Esophagus squamous epithelium (tissue), 5 donors: ENCODE measurements around the gene DNAJC2. TPM values are rescaled to one million over a fixed set of nuclear protein-coding genes. Genes with fewer than 3 reads are reported as not detected.

Experiments
- DNase-seq: peaks from one replicate; lab custom pipeline; 2025; lab: John Stamatoyannopoulos, UW
- H3K27ac ChIP-seq, 4 donors: fragments of 200-600 bp; sonication (generic); one replicate each; pipeline ENCODE4 v1.5.1; 2016 to 2019; ENCODE audit warnings: mild to moderate bottlenecking in 1 of 4
- H3K27me3 ChIP-seq, 4 donors: fragments of 200-600 bp; sonication (generic); 1 replicate in 3 of 4; 2 replicates in 1 of 4; pipeline versions ENCODE4 v1.5.1 to v1.6.0; 2017 to 2021; ENCODE audit warnings: antibody characterized with exemption in 1 of 4
- H3K36me3 ChIP-seq, 3 donors: fragments of 200-600 bp; sonication (generic); one replicate each; pipeline ENCODE4 v1.5.1; 2016 to 2019
- H3K4me1 ChIP-seq, 3 donors: fragments of 200-600 bp; sonication (generic); one replicate each; pipeline ENCODE4 v1.5.1; 2017 to 2019
- H3K4me3 ChIP-seq, 4 donors: fragments of 200-600 bp; sonication (generic); 1 replicate in 3 of 4; 2 replicates in 1 of 4; pipeline ENCODE4 v1.5.1; 2016 to 2019; ENCODE audit warnings: mild to moderate bottlenecking in 2 of 4, moderate library complexity in 1 of 4
- H3K9me3 ChIP-seq, 3 donors: fragments of 200-600 bp; sonication (generic); one replicate each; pipeline ENCODE4 v1.5.1; 2016 to 2019
- POLR2A ChIP-seq, 4 donors: fragments of 450-650 bp; IDR thresholded peaks; one replicate each; pipeline ENCODE4 v1.6.1; 2017; ENCODE audit warnings: antibody characterized with exemption in 4 of 4, mild to moderate bottlenecking in 4 of 4, moderate library complexity in 3 of 4
- WGBS, 2 donors: methylation state at CpG; one replicate each; pipeline ENCODE4 v1.1.5; 2018; 5-methylcytosine and 5-hydroxymethylcytosine counted together
- intact Hi-C: fragments of 100-400 bp; cut with DNase I; formaldehyde crosslinking; loops from one replicate; pipeline ENCODE4 v1.15.0; 2022
- total RNA-seq, 4 donors: library from RNA; depleted of rRNA; stranded (reverse); fragments of >200 nt; gene quantifications; one replicate each; pipeline ENCODE4 v1.1.0, GENCODE V29; 2016
- TF ChIP-seq, protein P1 (sequence below), 6 experiments: fragments of 450-650 bp in 4 of 6; fragments of 200-600 bp in 2 of 6; sonication (generic) in 2 of 6; IDR thresholded peaks; one replicate each; pipeline ENCODE4 v1.5.1; 2016 to 2019; ENCODE audit warnings: antibody characterized with exemption in 6 of 6, mild to moderate bottlenecking in 4 of 6, moderate library complexity in 4 of 6
- donor health status: DM: yes; HTN: yes; CAD: no.

Gene DNAJC2
- total RNA-seq, 4 donors from 2014 or later, result 10.9 to 26.1 (median 17.7) TPM

DNA sequence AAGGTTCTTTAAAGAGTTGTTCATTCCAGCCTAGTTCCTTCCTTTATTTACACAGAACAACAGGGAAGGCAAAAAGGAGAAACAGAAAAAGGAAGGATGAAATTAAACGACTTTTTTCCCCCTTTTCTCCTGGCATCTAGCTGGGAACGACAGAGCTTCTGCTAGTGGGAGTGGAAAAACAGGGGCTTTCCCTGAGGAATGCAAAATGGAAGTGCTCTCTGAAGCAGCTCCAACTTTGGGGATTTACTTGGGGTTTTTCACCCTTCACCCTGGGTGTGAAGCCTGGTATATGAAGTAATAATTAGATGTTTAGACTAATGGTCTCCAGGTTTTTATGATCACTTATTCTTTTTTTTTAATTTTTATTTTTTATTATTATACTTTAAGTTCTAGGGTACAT, 43.1 kb downstream of the DNAJC2 start:
- no peak overlapping the region for H3K4me3 ChIP-seq
- intact Hi-C loops, result no loop called here

DNA sequence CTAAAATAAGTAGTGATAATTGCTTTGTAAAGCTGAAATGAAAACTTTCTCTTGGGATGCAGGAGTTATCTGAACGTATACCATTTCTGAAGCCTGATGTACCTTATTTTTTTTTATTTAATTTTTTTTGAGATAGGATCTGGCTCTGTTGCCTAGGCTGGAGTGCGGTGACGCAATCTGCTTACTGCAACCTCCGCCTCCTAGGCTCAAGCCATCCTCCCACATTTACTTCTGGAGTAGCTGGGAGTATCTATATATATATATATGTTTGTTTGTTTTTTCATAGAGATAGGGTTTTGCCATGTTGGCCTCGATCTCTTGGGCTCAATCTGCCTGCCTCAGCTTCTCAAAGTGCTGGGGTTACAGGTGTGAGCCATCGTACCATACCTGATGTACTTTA, 44.9 kb downstream of the DNAJC2 start:
- 90% methylated on average over 6 of the region's 6 CpGs for WGBS, 2 donors
- Histone ChIP-seq H3K27me3 (no peaks in the 10 kb centered on the region), H3K27ac (no peak overlapping the region), H3K4me3 (no peak overlapping the region), H3K9me3 (no peaks in the 10 kb centered on the region), H3K36me3 (peaks cover 0 to 55% (median 18%) of the 10 kb centered on the region in 3 donors), H3K4me1 (peaks cover 0 to 28% (median 12%) of the 10 kb centered on the region in 3 donors)
- TF ChIP-seq, protein P1, sequence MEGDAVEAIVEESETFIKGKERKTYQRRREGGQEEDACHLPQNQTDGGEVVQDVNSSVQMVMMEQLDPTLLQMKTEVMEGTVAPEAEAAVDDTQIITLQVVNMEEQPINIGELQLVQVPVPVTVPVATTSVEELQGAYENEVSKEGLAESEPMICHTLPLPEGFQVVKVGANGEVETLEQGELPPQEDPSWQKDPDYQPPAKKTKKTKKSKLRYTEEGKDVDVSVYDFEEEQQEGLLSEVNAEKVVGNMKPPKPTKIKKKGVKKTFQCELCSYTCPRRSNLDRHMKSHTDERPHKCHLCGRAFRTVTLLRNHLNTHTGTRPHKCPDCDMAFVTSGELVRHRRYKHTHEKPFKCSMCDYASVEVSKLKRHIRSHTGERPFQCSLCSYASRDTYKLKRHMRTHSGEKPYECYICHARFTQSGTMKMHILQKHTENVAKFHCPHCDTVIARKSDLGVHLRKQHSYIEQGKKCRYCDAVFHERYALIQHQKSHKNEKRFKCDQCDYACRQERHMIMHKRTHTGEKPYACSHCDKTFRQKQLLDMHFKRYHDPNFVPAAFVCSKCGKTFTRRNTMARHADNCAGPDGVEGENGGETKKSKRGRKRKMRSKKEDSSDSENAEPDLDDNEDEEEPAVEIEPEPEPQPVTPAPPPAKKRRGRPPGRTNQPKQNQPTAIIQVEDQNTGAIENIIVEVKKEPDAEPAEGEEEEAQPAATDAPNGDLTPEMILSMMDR (IDR thresholded peaks at IDR 0.05), result no peak
- no peak for TF ChIP-seq POLR2A (IDR thresholded peaks at IDR 0.05)
- DNase-seq, result no peak
- intact Hi-C loops, result no loop called here

More for the DNA sequence above, 43.1 kb downstream of the DNAJC2 start:
- Histone ChIP-seq H3K9me3 (no peaks in the 10 kb centered on the region), H3K36me3 (peaks cover 0 to 73% (median 22%) of the 10 kb centered on the region in 3 donors), H3K27ac (no peak overlapping the region), H3K27me3 (no peaks in the 10 kb centered on the region), H3K4me1 (peaks cover 0 to 28% (median 12%) of the 10 kb centered on the region in 3 donors)
- TF ChIP-seq POLR2A (IDR thresholded peaks at IDR 0.05), result no peak
- TF ChIP-seq, protein P1 (IDR thresholded peaks at IDR 0.05), result no peak
- WGBS, 2 donors, result 54 to 62% methylated on average over 2 of the region's 2 CpGs
- DNase-seq, result no peak

DNA sequence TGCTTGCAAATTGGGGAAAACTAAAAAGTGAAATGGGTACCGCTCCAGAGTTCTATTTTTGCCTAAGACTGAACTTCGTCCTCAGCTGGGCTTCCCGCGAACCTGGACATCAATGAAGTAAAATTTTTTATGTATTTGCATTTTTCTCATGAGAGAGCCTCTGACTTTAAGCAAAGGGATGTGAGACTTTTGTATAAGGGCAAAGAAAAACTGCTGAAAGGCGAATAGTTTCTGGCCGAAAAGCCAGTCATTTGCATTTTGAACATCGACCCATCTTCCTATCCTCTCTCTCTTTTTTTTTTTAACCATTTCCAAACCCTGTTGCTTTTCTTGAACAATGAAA, 46.8 kb downstream of the DNAJC2 start:
- Histone ChIP-seq H3K4me3 (peak overlapping the region; percentile 84 to 90 (median 88)), H3K27ac (peak overlapping the region; percentile 85 to 90 (median 86)), H3K4me1 (peaks cover 0 to 28% (median 12%) of the 10 kb centered on the region in 3 donors), H3K9me3 (no peaks in the 10 kb centered on the region), H3K36me3 (peaks cover 0 to 36% (median 15%) of the 10 kb centered on the region in 3 donors), H3K27me3 (no peaks in the 10 kb centered on the region)
- intact Hi-C loops, result no loop called here
- DNase-seq, result no peak
- TF ChIP-seq, protein P1 (IDR thresholded peaks at IDR 0.05), result no peak
- 1% methylated on average over 7 of the region's 7 CpGs for WGBS, 2 donors

DNA sequence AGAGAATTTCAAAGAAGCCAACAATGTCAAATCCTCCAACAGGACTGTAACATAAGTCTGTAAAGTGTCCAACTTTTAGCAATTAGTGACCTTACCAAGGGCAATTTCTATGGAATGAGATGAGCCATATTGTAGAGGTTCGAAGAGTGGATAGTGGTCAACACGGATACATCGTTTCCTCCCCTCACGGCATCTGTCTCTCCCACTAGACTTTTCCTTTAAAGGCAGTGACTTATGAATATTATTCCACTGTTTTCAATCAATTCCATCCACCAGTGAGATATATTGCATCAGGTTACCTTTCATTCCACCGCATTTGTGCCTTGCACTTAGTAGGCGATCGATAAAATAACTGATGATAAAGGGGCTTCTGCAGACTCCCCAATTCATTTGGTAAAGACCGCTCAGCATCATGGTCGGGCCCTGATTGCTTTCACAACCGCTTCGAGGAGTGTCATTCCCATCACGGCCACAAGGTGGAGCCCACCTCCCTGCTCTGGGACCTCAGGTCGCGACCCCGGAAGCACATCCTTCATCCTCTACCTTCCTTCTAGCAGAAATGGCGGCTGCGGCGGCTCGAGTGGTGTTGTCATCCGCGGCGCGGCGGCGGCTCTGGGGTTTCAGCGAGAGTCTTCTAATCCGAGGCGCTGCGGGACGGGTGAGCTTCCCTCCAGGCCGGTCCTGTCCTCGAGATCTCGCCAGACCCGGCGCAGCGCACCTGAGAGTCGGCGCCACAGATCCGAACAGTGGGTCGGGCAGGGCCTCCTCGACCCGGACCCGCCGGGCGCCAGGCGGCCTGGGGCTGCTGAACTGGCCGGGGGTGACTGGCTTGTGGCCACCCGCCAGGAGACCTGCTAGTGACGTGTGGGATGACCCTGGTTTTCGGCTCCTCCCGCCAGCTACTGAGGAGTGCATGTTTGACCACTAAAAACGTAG, 47.4 kb downstream of the DNAJC2 start, which contains the start of gene PMPCB:
Gene PMPCB (plus strand): TSS at position 535 of the 936 bp plus-strand sequence. CDS start 25 bp downstream, at position 560.
- H3K27me3 ChIP-seq, result no peaks in the 10 kb centered on the region
- peak within 1 kb of the TSS; percentile 85 to 90 (median 86) for H3K27ac ChIP-seq
- H3K4me1 ChIP-seq, result peaks cover 0 to 28% (median 12%) of the 10 kb centered on the region in 3 donors
- whole genome bisulfite sequencing, 2 donors, result 4 to 6% methylated on average over 17 to 20 of the region's 52 CpGs
- peak; percentile 77 for DNase-seq
- no peaks in the 10 kb centered on the region for H3K9me3 ChIP-seq
- intact Hi-C loops, result no loop called here
- TF ChIP-seq, protein P1 (IDR thresholded peaks at IDR 0.05), result peak; percentile 95 to 98 (median 96)
- TF ChIP-seq POLR2A (IDR thresholded peaks at IDR 0.05), result peak in 1 of 4 donors; percentile 41
- H3K36me3 ChIP-seq, result peaks cover 0 to 30% (median 15%) of the 10 kb centered on the region in 3 donors
- H3K4me3 ChIP-seq, result peak within 1 kb of the TSS; percentile 84 to 90 (median 88)

DNA sequence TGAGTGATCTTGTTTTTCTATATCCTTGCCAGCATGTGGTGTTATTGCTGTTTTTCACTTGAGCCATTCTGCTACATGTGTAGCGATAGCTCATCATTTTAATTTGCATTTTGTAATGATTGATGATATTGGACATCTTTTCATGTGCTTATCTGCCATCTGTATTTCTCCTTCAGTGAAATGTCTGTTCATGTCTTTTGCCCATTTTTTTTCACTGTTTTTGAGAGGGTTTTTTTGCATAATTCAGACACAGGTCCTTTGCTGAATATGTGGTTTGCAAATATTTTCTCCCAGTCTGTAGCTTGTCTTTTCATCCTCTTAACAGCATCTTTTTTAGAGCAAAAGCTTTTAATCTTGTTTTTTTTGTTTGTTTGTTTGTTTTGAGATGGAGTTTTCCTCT, 51.0 kb downstream of the DNAJC2 start:
- WGBS, 2 donors, result 88 to 100% methylated on average over 1 of the region's 1 CpG
- H3K4me3 ChIP-seq, result no peak overlapping the region
- peaks cover 0 to 15% (median 7%) of the 10 kb centered on the region in 3 donors for H3K4me1 ChIP-seq
- intact Hi-C loops, result no loop called here
- H3K36me3 ChIP-seq, result no peaks in the 10 kb centered on the region
- H3K27me3 ChIP-seq, result peaks cover 0 to 16% (median 0%) of the 10 kb centered on the region in 4 donors
- DNase-seq, result no peak
- no peak for TF ChIP-seq POLR2A (IDR thresholded peaks at IDR 0.05)
- TF ChIP-seq, protein P1 (IDR thresholded peaks at IDR 0.05), result no peak
- H3K9me3 ChIP-seq, result no peaks in the 10 kb centered on the region
- no peak overlapping the region for H3K27ac ChIP-seq
